NCI-H2171 treated with DMSO at 0.1 percent for 48 hours (cell line): ENCODE results near the gene CCDC180.
"Not testable (repeated sequence)": the region's sequence is repeated elsewhere in the genome, so short reads cannot be mapped to it uniquely, and the experiment has no call there.

Experiments used
- DNase-seq: peaks from one replicate; lab custom pipeline; 2025; lab: John Stamatoyannopoulos, UW

The CCDC180 gene

DNA sequence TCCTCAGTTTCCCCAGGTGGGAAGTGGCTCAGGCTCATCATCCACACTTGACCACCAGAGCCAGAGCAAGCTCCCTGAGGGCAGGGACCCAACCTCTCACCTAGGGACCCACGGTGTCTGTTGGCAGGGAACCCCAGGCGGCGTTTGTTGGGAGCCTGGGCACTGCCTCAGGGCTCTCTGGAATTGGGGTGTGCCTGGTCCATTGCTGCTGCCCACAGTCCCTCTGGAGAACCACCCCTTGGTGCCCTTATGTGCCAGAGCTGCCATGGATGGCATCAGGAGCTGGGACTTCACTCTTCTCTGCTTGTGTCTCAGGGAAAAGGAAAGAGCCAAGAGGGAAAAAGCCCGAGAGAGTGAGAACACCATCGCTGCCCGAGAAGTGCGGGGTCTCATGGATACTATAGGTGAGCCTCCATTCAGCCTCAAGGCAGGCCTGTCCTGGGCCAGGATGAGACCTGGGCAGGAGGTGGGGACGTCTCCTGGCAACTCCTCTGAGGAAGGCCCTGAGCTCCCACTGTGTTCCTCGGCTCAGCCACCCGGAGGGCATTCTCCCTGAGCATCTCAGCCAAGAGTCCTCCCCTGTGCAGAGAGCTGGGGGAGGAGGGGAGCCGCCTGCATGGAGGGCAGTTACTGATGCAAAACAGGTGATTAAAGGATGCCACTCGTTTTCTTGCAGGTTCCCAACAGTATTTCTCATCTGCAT, 4.5 kb downstream of the CCDC180 start:
- DNase-seq: no peak

DNA sequence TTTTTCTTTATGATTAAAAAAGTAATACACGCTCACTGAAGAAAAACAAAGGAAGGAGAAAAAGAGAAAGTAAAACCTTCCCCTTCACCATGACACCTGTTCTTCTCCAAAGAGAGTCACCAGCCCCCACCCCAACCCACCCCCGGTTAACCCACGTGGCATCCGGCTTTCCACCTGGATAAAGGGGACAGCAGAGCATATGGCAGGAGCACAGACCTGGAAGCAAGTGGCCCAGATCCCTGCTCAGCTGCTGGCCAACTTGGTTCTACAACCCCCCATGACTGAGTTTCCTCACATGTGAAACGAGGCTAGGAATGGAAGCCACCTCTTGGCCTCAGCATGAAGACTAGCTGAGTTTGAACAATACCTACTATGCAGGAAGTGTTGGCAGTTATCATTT, 5.1 kb downstream of the CCDC180 start:
- DNase-seq: no peak

GRCh38 chr9:97313243-97313642, 5.8 kb downstream of the CCDC180 start:
- no peak for DNase-seq

DNA sequence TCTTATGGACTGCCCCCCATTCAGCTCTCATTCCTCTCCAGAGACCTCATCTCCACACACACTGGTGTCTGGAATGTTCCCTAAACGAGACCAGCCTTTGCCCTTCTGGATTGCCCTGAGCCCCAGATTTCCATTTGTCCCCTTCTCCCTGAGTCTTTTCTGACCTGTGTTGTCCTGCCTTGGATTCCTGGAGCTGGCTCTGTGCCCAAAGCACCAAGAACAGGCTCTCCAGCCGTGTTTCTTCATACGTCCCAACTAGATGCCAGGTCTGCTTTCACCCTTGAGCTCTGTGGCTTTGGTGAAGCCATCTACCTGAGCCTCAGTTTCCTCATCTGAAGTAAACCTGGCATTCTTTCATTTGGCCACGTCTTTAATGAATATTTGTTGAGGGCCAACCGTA, 6.3 kb downstream of the CCDC180 start:
- DNase-seq: no peak

GRCh38 chr9:97314503-97314902, 7.0 kb downstream of the CCDC180 start:
- DNase-seq: no peak

DNA sequence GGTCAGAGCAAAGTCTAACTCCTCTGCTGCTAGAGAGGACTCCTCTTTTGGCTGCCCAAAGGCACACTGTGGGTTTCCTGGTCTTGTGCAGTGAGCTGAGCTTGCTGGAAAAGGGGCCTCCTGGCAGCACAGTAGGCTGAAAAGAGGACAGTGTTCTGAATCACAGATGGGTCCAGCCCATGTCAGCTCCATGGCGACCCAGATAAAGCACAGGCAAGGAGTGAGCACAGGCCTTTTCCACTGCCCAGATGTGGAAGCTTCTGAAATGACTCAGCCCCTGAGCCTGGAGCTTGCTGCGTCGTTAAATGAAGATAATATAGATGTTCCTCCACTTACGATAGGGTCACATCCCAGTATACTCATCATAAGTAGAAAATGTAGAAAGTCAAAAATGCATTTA, 8.1 kb downstream of the CCDC180 start:
- DNase-seq: no peak

DNA sequence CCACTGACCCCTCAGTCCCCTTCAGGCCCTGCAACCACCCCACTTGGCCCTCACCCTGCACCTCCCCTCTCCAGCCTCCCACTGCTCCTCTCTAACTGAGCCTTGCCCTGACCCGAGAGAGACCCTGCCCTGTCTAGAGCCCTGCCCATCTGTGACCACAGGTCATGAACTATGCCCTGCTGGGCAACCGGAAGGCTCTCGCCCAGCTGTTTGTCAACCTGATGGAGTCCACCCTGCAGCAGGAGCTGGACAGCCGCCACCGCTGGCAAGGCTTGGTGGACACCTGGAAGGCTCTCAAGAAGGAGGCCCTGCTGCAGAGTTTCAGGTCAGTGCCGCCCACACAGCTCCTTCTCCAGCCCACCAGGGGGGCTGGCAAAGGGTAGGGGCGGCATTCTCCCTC, 9.4 kb downstream of the CCDC180 start:
- no peak for DNase-seq

- no peak for DNase-seq
Observed at GRCh38 chr9:97318433-97318832, 11.0 kb downstream of the CCDC180 start.

DNA sequence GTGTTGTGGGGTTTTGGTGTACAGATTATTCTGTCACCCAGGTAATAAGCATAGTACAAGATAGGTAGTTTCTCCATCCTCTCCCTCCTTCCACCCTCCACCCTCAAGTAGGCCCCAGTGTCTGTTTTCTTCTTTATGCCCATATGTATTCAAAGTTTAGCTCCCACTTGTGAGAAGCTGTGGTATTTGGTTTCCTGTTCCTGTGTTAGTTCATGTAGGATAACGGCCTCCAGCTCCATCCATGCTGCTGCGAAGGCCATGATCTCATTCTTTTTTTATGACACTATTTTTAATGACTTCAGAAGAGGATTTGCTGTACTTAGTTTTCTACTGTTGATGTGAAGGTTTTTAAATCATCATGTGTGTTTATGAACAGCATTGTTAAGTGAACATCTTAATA, 11.9 kb downstream of the CCDC180 start:
- DNase-seq: no peak

- no peak for DNase-seq
Observed at GRCh38 chr9:97320080-97320642, 12.7 kb downstream of the CCDC180 start.

DNA sequence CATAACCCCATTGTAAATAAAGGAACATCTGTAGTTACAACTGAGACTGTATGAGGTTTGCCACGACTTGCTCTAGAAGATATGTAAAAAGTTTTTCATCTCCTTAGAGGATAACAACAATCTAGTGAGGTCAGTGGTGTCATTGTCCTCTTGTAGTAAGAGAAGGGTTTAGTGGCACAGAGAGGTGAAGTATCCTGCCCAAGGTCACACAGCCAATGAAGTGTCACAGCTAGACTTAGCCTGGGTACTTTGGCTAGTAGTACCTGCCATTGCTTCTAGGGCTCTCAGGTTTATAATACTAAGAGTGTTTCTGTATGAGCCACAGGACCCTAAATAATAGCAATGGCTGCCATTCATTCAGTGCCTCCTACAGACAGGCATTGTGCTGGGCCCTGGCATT, 13.8 kb downstream of the CCDC180 start:
- DNase-seq: no peak

- DNase-seq: no peak
Observed at GRCh38 chr9:97321691-97322090, 14.2 kb downstream of the CCDC180 start.

GRCh38 chr9:97322105-97322504, 14.6 kb downstream of the CCDC180 start:
- DNase-seq: no peak

DNA sequence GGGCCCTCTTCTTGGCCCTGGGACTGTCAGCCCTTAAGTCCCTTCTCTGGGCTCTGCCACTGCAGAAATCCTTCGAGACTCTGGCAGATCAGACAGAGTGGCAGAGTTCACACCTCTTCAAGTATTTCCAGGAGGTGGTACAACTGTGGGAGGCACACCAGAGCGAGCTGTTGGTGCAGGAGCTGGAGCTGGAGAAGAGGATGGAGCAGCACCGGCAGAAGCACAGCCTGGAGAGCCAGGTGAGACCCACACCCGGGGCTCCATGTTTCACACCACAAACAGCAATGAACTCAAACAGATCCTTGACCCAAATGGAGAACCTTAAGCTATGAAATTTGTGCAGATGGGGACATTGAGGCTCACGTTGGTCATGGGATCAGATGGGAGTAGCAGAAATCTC, 17.5 kb downstream of the CCDC180 start:
- no peak for DNase-seq

- DNase-seq: no peak
Observed at GRCh38 chr9:97327562-97327961, 20.1 kb downstream of the CCDC180 start.

- DNase-seq: no peak
Observed at GRCh38 chr9:97332993-97333392, 25.5 kb downstream of the CCDC180 start.

DNA sequence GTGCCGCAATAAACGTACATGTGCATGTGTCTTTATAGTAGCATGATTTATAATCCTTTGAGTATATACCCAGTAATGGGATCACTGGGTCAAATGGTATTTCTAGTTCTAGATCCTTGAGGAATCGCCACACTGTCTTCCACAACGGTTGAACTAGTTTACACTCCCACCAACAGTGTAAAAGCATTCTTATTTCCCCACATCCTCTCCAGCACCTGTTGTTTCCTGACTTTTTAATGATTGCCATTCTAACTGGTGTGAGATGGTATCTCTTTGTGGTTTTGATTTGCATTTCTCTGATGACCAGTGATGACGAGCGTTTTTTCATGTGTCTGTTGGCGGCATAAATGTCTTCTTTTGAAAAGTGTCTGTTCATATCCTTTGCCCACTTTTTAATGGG, 28.2 kb downstream of the CCDC180 start:
- DNase-seq: not testable (repeated sequence)

DNA sequence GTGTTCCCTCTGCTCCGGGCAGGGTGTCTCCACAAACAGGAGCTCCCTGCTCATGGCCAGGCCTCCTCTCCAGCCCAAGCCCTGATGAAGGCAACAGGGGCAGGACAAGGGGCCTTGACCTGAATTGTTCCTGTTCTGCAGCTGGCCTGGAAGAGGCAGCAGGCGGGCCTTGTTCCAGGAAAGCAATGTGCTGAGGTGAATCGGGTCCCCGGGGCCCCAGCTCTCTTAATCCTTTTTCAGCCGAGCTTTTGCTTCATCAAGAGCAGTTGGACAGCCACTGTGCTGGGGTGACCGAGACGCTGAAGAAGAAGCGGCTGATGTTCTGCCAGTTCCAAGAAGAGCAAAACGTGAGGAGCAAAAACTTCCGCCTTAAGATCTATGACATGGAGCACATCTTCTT, 41.4 kb downstream of the CCDC180 start:
- DNase-seq: no peak

DNA sequence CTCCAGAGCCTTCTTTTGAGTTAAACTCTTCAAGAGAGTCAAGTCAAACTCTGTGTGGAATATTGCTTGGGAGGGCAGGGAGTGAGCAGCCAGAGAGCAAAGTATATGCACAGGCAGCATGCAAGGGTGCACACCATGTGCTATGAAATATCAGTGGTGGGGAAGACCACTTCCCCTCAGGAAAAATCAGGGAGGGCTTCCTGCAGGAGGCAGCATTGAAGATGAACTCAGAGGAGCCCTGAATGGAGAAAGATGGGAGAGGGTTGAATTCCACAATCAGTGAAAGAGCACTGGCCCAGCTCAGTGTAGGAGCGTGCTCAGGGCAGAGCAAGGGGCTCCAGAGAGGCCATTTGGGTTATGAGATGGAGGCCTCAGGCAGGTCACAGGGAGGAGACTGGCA, 41.9 kb downstream of the CCDC180 start:
- DNase-seq: no peak

- DNase-seq: no peak
Observed at GRCh38 chr9:97354637-97355036, 47.2 kb downstream of the CCDC180 start.

DNA sequence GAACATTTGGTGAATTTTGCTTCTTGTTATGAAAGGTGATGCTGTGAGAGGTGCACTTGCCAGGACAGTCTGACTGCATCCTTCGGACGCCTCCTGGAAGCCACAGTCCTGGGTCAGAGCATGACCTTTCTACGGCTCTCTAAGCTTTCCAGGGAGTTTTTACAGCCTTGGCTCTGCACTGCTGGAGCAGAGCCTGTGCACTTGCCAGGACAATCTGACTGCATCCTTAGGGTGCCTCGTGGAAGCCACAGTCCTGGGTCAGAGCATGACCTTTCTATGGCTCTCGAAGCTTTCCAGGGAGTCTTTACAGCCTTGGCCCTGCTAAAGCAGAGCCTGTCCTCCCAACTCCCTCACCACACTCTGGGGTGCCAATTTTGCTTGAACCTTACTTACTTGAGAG, 49.6 kb downstream of the CCDC180 start:
- no peak for DNase-seq
